Suprapubic skin (tissue), 4 donors: ENCODE measurements around the gene CHRNA5. TPM values are rescaled to one million over a fixed set of nuclear protein-coding genes. Genes with fewer than 3 reads are reported as not detected.

Experiments used
- DNase-seq, 2 donors: peaks; one replicate each; pipeline ENCODE4 v3.0.0-alpha.2; 2019; ENCODE audit warnings: low spot score in 2 of 2
- H3K27ac ChIP-seq: fragments of 200-600 bp; sonication (generic); one replicate; pipeline ENCODE4 v1.5.1; 2019
- H3K27me3 ChIP-seq: fragments of 200-600 bp; sonication (generic); one replicate; pipeline ENCODE4 v1.5.1; 2019
- H3K36me3 ChIP-seq: fragments of 200-600 bp; sonication (generic); one replicate; pipeline ENCODE4 v1.5.1; 2019
- H3K4me1 ChIP-seq: fragments of 200-600 bp; sonication (generic); one replicate; pipeline ENCODE4 v1.5.1; 2019
- H3K4me3 ChIP-seq: fragments of 200-600 bp; sonication (generic); one replicate; pipeline ENCODE4 v1.5.1; 2019; ENCODE audit warnings: mild to moderate bottlenecking
- H3K9me3 ChIP-seq: fragments of 200-600 bp; sonication (generic); one replicate; pipeline ENCODE4 v1.5.1; 2019
- EP300 ChIP-seq: sonication (generic); formaldehyde crosslinking; IDR thresholded peaks from one replicate; pipeline ENCODE4 v1.6.1; 2017; ENCODE audit warnings: antibody characterized with exemption
- POLR2A ChIP-seq, 2 donors: fragments of 450-650 bp; IDR thresholded peaks; one replicate each; pipeline ENCODE4 v1.6.1; 2017; ENCODE audit warnings: antibody characterized with exemption in 2 of 2, mild to moderate bottlenecking in 2 of 2, moderate library complexity in 2 of 2
- POLR2AphosphoS5 ChIP-seq, 3 donors: sonication (generic); formaldehyde crosslinking; IDR thresholded peaks; one replicate each; pipeline ENCODE4 v1.6.1; 2017; ENCODE audit warnings: antibody characterized with exemption in 3 of 3
- WGBS: methylation state at CpG from one replicate; pipeline ENCODE4 v1.1.5; 2018; 5-methylcytosine and 5-hydroxymethylcytosine counted together
- total RNA-seq, 4 donors: library from RNA; depleted of rRNA; stranded (reverse); fragments of >200 nt; gene quantifications; one replicate each; pipeline ENCODE4 v1.1.0, GENCODE V29; 2016
- TF ChIP-seq, protein P1 (sequence below), 2 donors: fragments of 200-600 bp in 1 of 2; fragments of 450-650 bp in 1 of 2; sonication (generic) in 1 of 2; IDR thresholded peaks; one replicate each; pipeline ENCODE4 v1.5.1; 2016 to 2019; ENCODE audit warnings: antibody characterized with exemption in 2 of 2, mild to moderate bottlenecking in 1 of 2, moderate library complexity in 1 of 2

The CHRNA5 gene
- total RNA-seq, 4 donors from 2014 or later, result 0.72 to 2.8 (median 1.4) TPM

DNA sequence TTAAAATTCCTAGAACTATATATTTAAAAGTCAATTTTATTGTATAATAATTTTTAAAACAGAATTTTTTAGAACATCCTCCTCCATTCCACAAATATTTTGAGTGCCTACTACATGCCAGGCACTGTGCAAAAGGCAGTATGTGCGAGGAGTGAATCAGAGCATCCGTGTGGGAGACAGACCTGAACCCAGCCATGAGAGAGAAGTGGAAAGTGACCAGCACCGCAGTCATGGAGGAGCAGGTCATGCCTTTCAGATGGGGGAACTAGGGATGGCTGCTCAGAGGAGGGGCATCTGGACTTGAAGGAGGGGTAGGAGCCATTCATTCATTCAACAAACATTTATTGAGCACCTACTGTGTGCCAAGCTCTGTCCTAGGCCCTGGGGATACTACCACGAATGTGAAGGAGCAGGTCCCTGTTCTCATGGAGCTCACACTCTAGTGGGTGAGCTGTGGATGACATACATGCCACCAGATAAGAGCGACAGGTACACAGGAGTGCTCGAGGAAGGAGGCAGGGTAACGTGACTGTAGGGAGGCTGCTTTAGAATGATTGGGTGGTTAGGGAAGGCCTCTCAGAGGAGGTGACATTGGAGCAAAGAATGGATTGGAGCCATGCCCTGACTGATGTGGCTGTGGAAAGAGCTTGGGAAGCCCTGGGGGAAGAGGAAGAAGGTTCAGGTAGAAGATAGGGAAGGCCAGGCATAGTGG, 58.6 kb downstream of the CHRNA5 start:
- H3K27ac ChIP-seq, result no peak overlapping the region
- H3K4me1 ChIP-seq, result peaks cover 24% of the 10 kb centered on the region
- H3K9me3 ChIP-seq, result no peaks in the 10 kb centered on the region
- H3K27me3 ChIP-seq, result peaks cover 62% of the 10 kb centered on the region
- no peak for TF ChIP-seq POLR2AphosphoS5 (IDR thresholded peaks at IDR 0.05)
- TF ChIP-seq POLR2A (IDR thresholded peaks at IDR 0.05), result no peak
- TF ChIP-seq, protein P1, sequence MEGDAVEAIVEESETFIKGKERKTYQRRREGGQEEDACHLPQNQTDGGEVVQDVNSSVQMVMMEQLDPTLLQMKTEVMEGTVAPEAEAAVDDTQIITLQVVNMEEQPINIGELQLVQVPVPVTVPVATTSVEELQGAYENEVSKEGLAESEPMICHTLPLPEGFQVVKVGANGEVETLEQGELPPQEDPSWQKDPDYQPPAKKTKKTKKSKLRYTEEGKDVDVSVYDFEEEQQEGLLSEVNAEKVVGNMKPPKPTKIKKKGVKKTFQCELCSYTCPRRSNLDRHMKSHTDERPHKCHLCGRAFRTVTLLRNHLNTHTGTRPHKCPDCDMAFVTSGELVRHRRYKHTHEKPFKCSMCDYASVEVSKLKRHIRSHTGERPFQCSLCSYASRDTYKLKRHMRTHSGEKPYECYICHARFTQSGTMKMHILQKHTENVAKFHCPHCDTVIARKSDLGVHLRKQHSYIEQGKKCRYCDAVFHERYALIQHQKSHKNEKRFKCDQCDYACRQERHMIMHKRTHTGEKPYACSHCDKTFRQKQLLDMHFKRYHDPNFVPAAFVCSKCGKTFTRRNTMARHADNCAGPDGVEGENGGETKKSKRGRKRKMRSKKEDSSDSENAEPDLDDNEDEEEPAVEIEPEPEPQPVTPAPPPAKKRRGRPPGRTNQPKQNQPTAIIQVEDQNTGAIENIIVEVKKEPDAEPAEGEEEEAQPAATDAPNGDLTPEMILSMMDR (IDR thresholded peaks at IDR 0.05), result no peak
- no peak for TF ChIP-seq EP300
- WGBS, result 95% methylated on average over 7 of the region's 7 CpGs
- H3K36me3 ChIP-seq, result no peaks in the 10 kb centered on the region
- H3K4me3 ChIP-seq, result no peak overlapping the region
- DNase-seq, result peak in 1 of 2 donors; percentile 55

DNA sequence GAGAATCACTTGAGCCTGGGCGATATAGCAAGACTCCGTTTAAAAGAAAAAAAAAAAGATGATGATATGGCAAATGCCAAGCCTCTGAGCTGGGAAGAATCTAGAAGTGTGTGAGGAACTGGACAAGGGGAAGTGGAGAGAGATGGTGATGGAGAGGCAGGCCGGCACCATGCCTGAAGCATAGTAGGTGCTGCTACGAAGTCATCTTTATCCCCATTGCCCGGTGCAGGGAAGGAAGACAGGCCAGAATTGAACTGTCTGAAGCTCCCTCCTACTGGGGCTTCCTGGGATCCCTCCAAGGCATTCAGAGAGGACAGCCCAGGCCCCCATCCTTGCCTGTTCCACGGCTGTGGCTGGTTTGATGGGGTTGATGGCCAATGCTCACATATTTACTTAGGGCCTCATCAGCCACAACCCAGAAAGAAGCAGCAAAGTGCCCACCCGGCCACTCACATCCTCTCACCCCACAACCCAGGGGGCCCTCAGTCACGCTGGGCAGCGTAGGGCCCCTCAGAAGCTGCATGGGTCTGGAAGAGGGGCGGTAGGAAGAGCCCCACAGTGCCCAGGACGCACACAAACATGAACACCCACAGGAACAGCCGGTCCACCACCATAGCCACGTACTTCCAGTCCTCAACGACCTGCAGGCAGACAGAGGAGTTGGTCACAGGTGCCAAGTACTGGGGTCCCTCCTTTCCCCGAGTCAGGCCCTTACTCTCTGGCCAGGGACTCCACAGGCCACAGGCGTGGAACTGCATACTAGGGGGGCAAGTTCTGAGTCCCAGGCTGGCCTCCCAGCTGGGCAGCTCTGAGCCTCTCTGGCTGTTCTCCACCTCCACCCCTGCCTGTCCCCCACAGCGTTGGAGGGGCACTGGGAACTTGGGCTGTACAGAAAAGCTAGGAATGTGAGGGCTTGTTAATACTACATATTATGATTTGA, 59.6 kb downstream of the CHRNA5 start:
- 86% methylated on average over 14 of the region's 17 CpGs for WGBS
- H3K4me1 ChIP-seq, result peaks cover 23% of the 10 kb centered on the region
- peak in 1 of 2 donors; percentile 60 for DNase-seq

DNA sequence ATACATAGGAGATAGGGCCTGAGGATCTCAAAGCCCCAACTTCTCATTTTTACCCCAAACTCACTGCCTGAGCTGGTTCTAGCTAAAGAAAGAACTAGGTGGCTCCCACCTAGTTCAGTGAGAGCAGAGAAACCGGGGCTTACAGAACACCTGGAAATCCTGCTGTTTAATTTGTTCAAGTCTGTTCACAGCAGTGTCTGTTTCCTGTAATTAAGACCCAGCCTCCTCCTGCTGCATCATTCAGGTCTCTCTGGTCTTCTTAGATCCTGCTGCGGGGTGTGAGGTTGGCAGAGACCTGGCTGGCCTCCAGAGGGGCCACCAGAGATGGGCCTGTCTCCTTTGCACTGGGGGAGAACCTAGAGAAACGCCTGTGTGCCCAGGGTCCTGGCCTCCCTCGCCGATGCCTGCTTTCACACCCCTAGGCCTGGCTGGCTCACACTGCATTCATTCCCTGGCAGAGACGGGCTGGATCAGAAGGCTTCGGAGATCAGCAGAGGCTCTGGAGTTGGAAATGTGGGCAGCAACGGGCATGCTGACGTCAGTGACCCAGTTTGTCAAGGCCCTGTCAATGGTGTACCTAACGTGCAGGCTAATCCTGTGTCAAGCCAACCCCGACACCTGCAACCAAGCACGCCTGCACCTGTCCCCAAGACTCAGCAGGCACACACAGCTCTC, 60.4 kb downstream of the CHRNA5 start:
- Histone ChIP-seq H3K9me3 (no peaks in the 10 kb centered on the region), H3K27me3 (peaks cover 54% of the 10 kb centered on the region), H3K27ac (no peak overlapping the region), H3K4me3 (no peak overlapping the region), H3K4me1 (peaks cover 15% of the 10 kb centered on the region), H3K36me3 (no peaks in the 10 kb centered on the region)
- WGBS, result 52% methylated on average over 11 of the region's 12 CpGs
- peak in 1 of 2 donors; percentile 71 for DNase-seq
- TF ChIP-seq EP300 (no peak), POLR2A (IDR thresholded peaks at IDR 0.05) (no peak), POLR2AphosphoS5 (IDR thresholded peaks at IDR 0.05) (no peak)
- TF ChIP-seq, protein P1 (IDR thresholded peaks at IDR 0.05), result no peak

More for the DNA sequence above, 59.6 kb downstream of the CHRNA5 start:
- Histone ChIP-seq H3K9me3 (no peaks in the 10 kb centered on the region), H3K27me3 (peaks cover 62% of the 10 kb centered on the region), H3K27ac (no peak overlapping the region), H3K4me3 (no peak overlapping the region), H3K36me3 (no peaks in the 10 kb centered on the region)
- no peak for TF ChIP-seq EP300

DNA sequence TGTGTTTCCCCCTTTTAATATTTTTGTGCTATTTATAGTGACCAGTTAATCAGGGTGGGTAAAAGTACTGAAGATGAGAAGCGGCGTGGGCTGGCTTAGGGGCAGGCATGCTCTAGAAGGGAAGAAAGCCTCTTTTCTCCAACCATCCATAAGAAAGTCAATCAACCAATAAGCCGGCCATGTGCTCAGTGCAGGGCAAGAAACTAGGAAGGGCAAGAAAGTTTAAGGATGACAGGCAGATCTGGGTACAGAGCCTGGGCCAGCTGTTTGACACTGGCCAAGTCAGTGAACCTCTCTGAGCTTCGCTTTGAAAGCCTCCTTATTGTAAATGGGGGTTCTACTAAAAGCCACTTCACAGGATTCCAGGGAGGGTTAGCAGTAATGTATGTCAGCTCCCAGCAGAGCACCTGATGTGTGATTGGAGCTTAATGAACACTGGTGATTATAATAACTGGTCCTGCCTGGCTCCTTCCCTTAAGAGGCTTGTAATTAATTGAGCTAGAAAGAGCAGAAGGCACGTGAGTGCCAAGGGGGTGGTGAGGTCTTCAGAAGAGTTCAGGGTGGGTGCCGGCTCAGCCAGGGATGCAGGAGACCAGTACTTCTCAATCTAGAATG, 61.2 kb downstream of the CHRNA5 start:
- H3K4me3 ChIP-seq, result no peak overlapping the region
- WGBS, result 74% methylated on average over 6 of the region's 6 CpGs
- peaks cover 10% of the 10 kb centered on the region for H3K4me1 ChIP-seq
- TF ChIP-seq, protein P1 (IDR thresholded peaks at IDR 0.05), result no peak
- TF ChIP-seq POLR2A (IDR thresholded peaks at IDR 0.05) (no peak), EP300 (no peak), POLR2AphosphoS5 (IDR thresholded peaks at IDR 0.05) (no peak)
- DNase-seq, result peak in 1 of 2 donors; percentile 61
- H3K27me3 ChIP-seq, result peaks cover 46% of the 10 kb centered on the region
- no peaks in the 10 kb centered on the region for H3K9me3 ChIP-seq
- no peak overlapping the region for H3K27ac ChIP-seq
- no peaks in the 10 kb centered on the region for H3K36me3 ChIP-seq

DNA sequence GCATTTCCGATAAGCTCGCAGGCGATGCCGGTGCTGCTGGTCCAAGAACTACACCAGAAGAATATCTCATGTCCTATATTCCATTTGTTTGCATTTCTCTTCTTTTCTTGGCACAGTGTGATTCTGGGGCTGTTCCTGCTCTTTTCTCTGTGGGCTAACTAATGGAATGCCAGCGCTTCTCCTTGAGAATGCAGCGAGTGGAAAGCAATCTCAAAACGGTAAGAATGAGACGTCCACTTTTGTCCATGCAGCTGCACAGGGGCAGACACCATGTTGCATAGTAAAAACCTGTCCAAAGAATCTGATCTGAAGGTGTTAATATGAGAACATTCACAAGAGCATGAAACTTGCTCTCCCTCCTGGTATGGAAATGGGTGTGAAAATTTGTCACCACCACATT, 62.0 kb downstream of the CHRNA5 start:
- Histone ChIP-seq H3K27me3 (peaks cover 38% of the 10 kb centered on the region), H3K27ac (no peak overlapping the region), H3K9me3 (no peaks in the 10 kb centered on the region), H3K36me3 (no peaks in the 10 kb centered on the region), H3K4me1 (peaks cover 10% of the 10 kb centered on the region), H3K4me3 (no peak overlapping the region)
- 85% methylated on average over 8 of the region's 8 CpGs for WGBS
- DNase-seq, result peak in 1 of 2 donors; percentile 18
- no peak for TF ChIP-seq POLR2A (IDR thresholded peaks at IDR 0.05)
